Smooth muscle cell (in vitro differentiated cells): ENCODE measurements around the gene PNPLA2. TPM values are rescaled to one million over a fixed set of nuclear protein-coding genes. Genes with fewer than 3 reads are reported as not detected.

ENCODE experiments used
- DNase-seq: peaks from one replicate; lab custom pipeline; 2025; ENCODE audit not compliant: unreplicated experiment; lab: John Stamatoyannopoulos, UW
- H2AFZ ChIP-seq: fragments of 200-600 bp; sonication (generic); 2 replicates; pipeline ENCODE4 v1.6.0; 2016; ENCODE audit warnings: antibody characterized with exemption, low read depth, mild to moderate bottlenecking
- H3F3A ChIP-seq: fragments of 200-600 bp; sonication (generic); 2 replicates; pipeline ENCODE4 v1.6.0; 2017; ENCODE audit warnings: antibody characterized with exemption, low read depth
- H3K27ac ChIP-seq: fragments of 200-600 bp; sonication (generic); 2 replicates; pipeline ENCODE4 v1.5.1; 2016; ENCODE audit warnings: low read depth, mild to moderate bottlenecking
- H3K27me3 ChIP-seq: fragments of 200-600 bp; sonication (generic); 2 replicates; pipeline ENCODE4 v1.6.1; 2016; ENCODE audit warnings: low read depth, mild to moderate bottlenecking
- H3K36me3 ChIP-seq: fragments of 200-600 bp; sonication (generic); 2 replicates; pipeline ENCODE4 v1.5.1; 2016; ENCODE audit warnings: low read depth
- H3K4me1 ChIP-seq: fragments of 200-600 bp; sonication (generic); 2 replicates; pipeline ENCODE4 v1.5.1; 2016; ENCODE audit warnings: low read depth
- H3K4me2 ChIP-seq: fragments of 200-600 bp; sonication (generic); 2 replicates; pipeline ENCODE4 v1.6.0; 2016; ENCODE audit warnings: mild to moderate bottlenecking
- H3K4me3 ChIP-seq: fragments of 200-600 bp; sonication (generic); 2 replicates; pipeline ENCODE4 v1.5.1; 2016; ENCODE audit warnings: mild to moderate bottlenecking
- H3K79me2 ChIP-seq: fragments of 200-600 bp; sonication (generic); 2 replicates; pipeline ENCODE4 v1.6.0; 2016; ENCODE audit warnings: low read depth, mild to moderate bottlenecking
- H3K9ac ChIP-seq: fragments of 200-600 bp; sonication (generic); 2 replicates; pipeline ENCODE4 v1.6.0; 2016; ENCODE audit warnings: low read depth
- H3K9me3 ChIP-seq: fragments of 200-600 bp; sonication (generic); replicated peaks from 2 replicates; pipeline ENCODE4 v1.5.1; 2016; ENCODE audit warnings: low read depth
- H4K20me1 ChIP-seq: fragments of 200-600 bp; sonication (generic); 2 replicates; pipeline ENCODE4 v1.6.0; 2016; ENCODE audit warnings: low read depth
- WGBS: methylation state at CpG from one replicate; pipeline ENCODE4 v1.1.7; 2016; ENCODE audit warnings: low lambda C conversion rate; 5-methylcytosine and 5-hydroxymethylcytosine counted together
- polyA plus RNA-seq: library from polyadenylated mRNA; unstranded; fragments of >200 nt; fragmentation: Nextera tagmentation; extraction: Ambion mirVana; gene quantifications from 2 replicates; pipeline ENCODE4 v1.2.1, GENCODE V29; 2016
- total RNA-seq: library from RNA; depleted of rRNA; stranded (reverse); fragments of >200 nt; gene quantifications from 2 replicates; pipeline ENCODE4 v1.2.3, GENCODE V29; 2014
- TF ChIP-seq, protein P1 (sequence below): fragments of 200-600 bp; sonication (generic); IDR thresholded peaks from 2 replicates; pipeline ENCODE4 v1.5.1; 2017; ENCODE audit warnings: borderline replicate concordance, mild to moderate bottlenecking, antibody characterized with exemption; ENCODE audit not compliant: insufficient read depth, poor library complexity, severe bottlenecking

Gene PNPLA2
- total and polyA plus RNA-seq, 2 experiments from 2014 or later: 12.4 to 26.4 TPM

DNA sequence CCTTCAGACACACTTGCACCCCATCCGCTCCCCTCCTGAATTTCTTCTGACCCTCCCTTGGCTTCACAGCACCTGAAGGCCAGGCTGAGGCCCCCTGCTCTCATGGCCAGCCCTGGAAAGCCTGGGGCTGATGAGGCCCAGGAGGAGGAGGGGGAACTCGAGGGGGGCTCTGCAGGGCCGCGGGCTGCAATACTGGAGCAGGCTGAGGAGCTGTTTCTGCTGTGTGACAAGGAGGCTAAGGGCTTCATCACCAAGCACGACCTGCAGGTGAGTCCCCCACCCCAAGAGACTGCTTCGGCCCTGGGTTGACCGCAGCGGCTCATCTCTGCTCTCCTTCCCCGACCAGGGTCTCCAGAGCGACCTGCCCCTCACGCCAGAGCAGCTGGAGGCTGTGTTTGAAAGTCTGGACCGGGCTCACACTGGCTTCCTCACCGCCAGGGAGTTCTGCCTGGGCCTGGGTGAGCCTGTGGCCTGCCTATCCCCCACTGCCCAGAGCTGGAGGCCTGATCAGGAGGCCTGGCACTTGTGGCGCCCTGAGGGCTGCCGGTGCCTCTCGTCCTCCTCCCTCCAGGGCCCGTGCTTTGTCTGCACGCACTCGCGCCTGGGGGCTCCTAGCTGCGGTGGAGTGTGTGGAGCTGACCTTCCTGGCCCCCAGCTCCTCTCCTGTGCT lies 9.9 kb downstream of the PNPLA2 start:
- no peak overlapping the region for H3K9ac ChIP-seq
- WGBS: 64% methylated on average over 21 of the region's 21 CpGs
- TF ChIP-seq, protein P1, sequence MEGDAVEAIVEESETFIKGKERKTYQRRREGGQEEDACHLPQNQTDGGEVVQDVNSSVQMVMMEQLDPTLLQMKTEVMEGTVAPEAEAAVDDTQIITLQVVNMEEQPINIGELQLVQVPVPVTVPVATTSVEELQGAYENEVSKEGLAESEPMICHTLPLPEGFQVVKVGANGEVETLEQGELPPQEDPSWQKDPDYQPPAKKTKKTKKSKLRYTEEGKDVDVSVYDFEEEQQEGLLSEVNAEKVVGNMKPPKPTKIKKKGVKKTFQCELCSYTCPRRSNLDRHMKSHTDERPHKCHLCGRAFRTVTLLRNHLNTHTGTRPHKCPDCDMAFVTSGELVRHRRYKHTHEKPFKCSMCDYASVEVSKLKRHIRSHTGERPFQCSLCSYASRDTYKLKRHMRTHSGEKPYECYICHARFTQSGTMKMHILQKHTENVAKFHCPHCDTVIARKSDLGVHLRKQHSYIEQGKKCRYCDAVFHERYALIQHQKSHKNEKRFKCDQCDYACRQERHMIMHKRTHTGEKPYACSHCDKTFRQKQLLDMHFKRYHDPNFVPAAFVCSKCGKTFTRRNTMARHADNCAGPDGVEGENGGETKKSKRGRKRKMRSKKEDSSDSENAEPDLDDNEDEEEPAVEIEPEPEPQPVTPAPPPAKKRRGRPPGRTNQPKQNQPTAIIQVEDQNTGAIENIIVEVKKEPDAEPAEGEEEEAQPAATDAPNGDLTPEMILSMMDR: no peak

DNA sequence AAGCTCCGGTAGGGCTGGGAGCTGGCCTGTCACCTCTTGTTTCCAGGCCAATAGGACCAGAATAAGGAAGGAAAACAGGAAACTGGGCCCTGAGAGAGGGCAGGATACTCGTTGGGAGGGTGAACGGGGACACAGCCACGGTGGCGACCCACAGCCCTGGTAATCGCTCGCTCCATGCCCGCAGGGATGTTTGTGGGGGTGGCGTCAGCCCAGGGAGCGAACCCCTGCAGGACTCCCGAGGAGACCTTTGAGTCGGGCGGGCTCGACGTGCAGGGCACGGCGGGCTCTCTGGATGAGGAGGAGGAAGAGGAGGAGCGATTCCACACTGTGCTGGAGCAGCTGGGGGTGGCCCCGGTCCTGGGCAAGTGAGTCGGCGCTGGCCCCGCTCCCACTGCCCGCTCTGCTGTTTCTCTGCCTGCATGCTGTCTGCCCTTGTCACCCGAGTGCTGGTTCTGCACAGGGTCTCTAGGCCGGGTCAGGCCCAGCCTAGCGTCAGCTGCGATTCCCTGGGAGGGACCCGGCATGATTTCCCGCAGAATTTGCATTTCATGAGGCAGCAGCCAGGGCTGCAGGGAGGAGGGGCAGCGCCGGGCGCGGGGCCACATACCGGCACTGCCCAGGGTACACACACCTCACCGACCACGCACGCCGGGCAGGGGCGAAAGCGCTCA lies 10.6 kb downstream of the PNPLA2 start:
- Histone ChIP-seq H3K9me3 (no peaks in the 10 kb centered on the region), H3K9ac (no peak overlapping the region), H3K27me3 (peaks cover 65% of the 10 kb centered on the region), H3K36me3 (no peaks in the 10 kb centered on the region), H3K27ac (no peak overlapping the region), H2AFZ (no peak overlapping the region), H4K20me1 (peaks cover 42% of the 10 kb centered on the region), H3K4me2 (peak overlapping the region; percentile 85), H3K4me1 (peaks cover 43% of the 10 kb centered on the region), H3K4me3 (peak overlapping the region; percentile 43), H3F3A (peaks cover 6% of the 10 kb centered on the region), H3K79me2 (peaks cover 12% of the 10 kb centered on the region)
- TF ChIP-seq, protein P1: no peak
- DNase-seq: no peak
- 12% methylated on average over 39 of the region's 40 CpGs for WGBS

More for the DNA sequence above, 9.9 kb downstream of the PNPLA2 start:
- no peak for DNase-seq
- peaks cover 42% of the 10 kb centered on the region for H3K4me1 ChIP-seq
- no peak overlapping the region for H3K4me3 ChIP-seq
- H3K27me3 ChIP-seq: peaks cover 65% of the 10 kb centered on the region
- peaks cover 35% of the 10 kb centered on the region for H4K20me1 ChIP-seq
- H3K79me2 ChIP-seq: peaks cover 5% of the 10 kb centered on the region
- H3F3A ChIP-seq: peaks cover 6% of the 10 kb centered on the region
- H3K4me2 ChIP-seq: peak overlapping the region; percentile 85
- H3K9me3 ChIP-seq: no peaks in the 10 kb centered on the region
- H2AFZ ChIP-seq: no peak overlapping the region
- H3K36me3 ChIP-seq: no peaks in the 10 kb centered on the region
- no peak overlapping the region for H3K27ac ChIP-seq

DNA sequence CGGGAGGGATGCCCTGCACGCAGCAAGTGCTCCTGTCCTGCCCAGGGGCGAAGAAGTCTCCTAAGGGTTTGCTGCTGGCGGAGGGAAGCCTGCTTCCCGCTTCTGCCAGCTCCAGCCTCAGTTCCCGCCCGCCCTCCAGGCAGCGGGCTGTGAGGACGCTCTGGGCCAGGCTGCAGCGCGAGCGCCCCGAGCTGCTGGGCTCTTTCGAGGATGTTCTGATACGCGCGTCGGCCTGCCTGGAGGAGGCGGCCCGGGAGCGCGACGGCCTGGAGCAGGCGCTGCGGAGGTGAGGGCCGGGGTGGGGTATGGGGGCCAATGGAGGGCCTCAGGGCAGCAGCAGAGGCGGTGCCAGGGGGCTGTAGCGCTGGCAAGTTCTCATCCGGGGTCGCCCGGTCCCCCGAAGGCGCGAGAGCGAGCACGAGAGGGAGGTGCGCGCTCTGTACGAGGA lies 11.2 kb downstream of the PNPLA2 start:
- no peak overlapping the region for H2AFZ ChIP-seq
- no peaks in the 10 kb centered on the region for H3K9me3 ChIP-seq
- H3F3A ChIP-seq: peaks cover 10% of the 10 kb centered on the region
- peak overlapping the region; percentile 85 for H3K4me2 ChIP-seq
- peaks cover 47% of the 10 kb centered on the region for H4K20me1 ChIP-seq
- H3K4me1 ChIP-seq: peaks cover 44% of the 10 kb centered on the region
- no peak for DNase-seq
- peaks cover 65% of the 10 kb centered on the region for H3K27me3 ChIP-seq
- peak overlapping the region; percentile 43 for H3K4me3 ChIP-seq
- H3K27ac ChIP-seq: no peak overlapping the region
- no peaks in the 10 kb centered on the region for H3K36me3 ChIP-seq
- H3K79me2 ChIP-seq: peaks cover 17% of the 10 kb centered on the region
- no peak overlapping the region for H3K9ac ChIP-seq
- TF ChIP-seq, protein P1: no peak
- 3% methylated on average over 39 of the region's 39 CpGs for WGBS
